Coronary artery (tissue), 2 donors: Measurements from ENCODE around the gene STMN1.

Experiments used
- DNase-seq: peaks from one replicate; pipeline ENCODE4 v3.0.0-alpha.2; 2017; ENCODE audit warnings: low spot score
- H3K27ac ChIP-seq, 2 donors: fragments of 200-600 bp; sonication (generic); one replicate each; pipeline ENCODE4 v1.5.1; 2016 to 2019
- H3K4me3 ChIP-seq: fragments of 200-600 bp; sonication (generic); 2 replicates; pipeline ENCODE4 v1.5.1; 2016; ENCODE audit warnings: mild to moderate bottlenecking, moderate library complexity
- CTCF ChIP-seq: fragments of 200-600 bp; sonication (generic); IDR thresholded peaks from one replicate; pipeline ENCODE4 v1.5.1; 2019; ENCODE audit warnings: antibody characterized with exemption

The STMN1 gene

GRCh38 chr1:25927521-25928265 lies 21.5 kb upstream of the STMN1 start:
- no peak overlapping the region for H3K4me3 ChIP-seq
- TF ChIP-seq CTCF: no peak
- DNase-seq: no peak
- no peak overlapping the region for H3K27ac ChIP-seq

- DNase-seq: no peak
- H3K4me3 ChIP-seq: no peak overlapping the region
Observed at GRCh38 chr1:25926731-25927496, 20.7 kb upstream of the STMN1 start.

GRCh38 chr1:25924454-25924853 lies 18.2 kb upstream of the STMN1 start:
- no peak for DNase-seq
- no peak for TF ChIP-seq CTCF
- Histone ChIP-seq H3K27ac (no peak overlapping the region), H3K4me3 (no peak overlapping the region)

More at GRCh38 chr1:25926731-25927496, 20.7 kb upstream of the STMN1 start:
- no peak for TF ChIP-seq CTCF
- H3K27ac ChIP-seq: no peak overlapping the region

- no peak for DNase-seq
- no peak for TF ChIP-seq CTCF
- peak overlapping the region; percentile 86 to 90 for H3K27ac ChIP-seq
Observed at GRCh38 chr1:25922971-25923552, 16.8 kb upstream of the STMN1 start.

DNA sequence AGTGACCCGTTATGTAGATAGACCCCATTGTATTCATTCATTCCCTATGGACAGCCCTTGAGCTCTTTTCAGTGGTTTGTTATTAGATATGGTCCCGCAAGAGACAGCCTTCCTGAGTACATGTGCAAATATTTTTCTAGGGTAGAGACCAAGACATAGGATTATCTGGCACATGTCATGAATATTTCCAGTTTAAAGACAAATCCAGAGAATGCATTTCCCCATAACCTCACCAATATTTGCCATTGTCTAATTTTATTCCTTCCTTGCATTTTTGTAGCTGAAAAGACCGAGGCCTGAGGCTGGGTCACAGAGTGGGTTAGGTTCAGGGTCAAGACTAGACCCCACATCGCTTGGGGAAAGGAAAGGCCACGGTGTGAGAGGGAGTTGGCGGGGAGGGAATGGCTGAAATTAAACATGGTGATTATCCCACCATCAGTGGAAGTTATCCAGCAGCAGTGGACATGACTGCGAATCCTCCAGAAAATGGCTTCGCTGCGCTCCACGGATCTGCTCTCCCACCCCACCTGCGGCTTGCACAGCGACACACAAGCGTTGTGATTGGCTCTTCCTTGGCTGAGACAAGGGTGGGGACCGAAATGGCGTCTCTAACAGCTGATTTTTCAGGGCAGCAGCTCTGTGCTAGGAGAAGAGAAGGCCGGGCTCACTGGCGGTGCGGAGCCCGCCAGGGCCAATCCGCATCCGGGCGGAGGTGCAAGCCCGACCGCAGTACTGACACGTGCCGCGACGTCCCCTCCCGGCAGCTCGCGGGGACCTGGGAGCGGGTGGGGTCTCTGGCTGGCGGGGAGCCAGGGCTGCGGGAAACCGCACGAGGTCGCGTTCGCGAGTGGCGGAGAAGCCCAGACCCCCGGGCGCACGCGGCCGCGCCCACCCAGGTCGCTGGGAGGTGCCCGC lies 16.1 kb upstream of the STMN1 start:
- H3K27ac ChIP-seq: peak overlapping the region; percentile 86 to 90
- TF ChIP-seq CTCF: no peak
- H3K4me3 ChIP-seq: peak overlapping the region; percentile 80
- DNase-seq: peak; percentile 77

More at GRCh38 chr1:25922971-25923552, 16.8 kb upstream of the STMN1 start:
- peak overlapping the region; percentile 80 for H3K4me3 ChIP-seq

- no peak for DNase-seq
- no peak overlapping the region for H3K4me3 ChIP-seq
Observed at GRCh38 chr1:25918615-25919014, 12.4 kb upstream of the STMN1 start.

More at GRCh38 chr1:25918615-25919014, 12.4 kb upstream of the STMN1 start:
- no peak for TF ChIP-seq CTCF
- H3K27ac ChIP-seq: no peak overlapping the region
